Mesendoderm (in vitro differentiated cells): ENCODE results near the gene AKAP1.
A peak's percentile ranks its signal among the peaks of the same experiment; 100 is the strongest.

Source experiments
- DNase-seq: peaks from one replicate; pipeline ENCODE4 v3.0.0; 2013
- H2AK5ac ChIP-seq: 2 replicates; pipeline ENCODE4 v1.6.1; 2013; ENCODE audit warnings: low read length, inconsistent platforms
- H2BK120ac ChIP-seq: 2 replicates; pipeline ENCODE4 v1.6.1; 2013; ENCODE audit warnings: low read depth, mild to moderate bottlenecking, low read length, moderate library complexity, mixed read lengths
- H2BK15ac ChIP-seq: replicated peaks from 2 replicates; pipeline ENCODE4 v1.6.1; 2013; ENCODE audit warnings: low read depth, mild to moderate bottlenecking, moderate library complexity
- H2BK5ac ChIP-seq: 2 replicates; pipeline ENCODE4 v1.6.1; 2013; ENCODE audit warnings: low read length, inconsistent platforms
- H3K18ac ChIP-seq: 2 replicates; pipeline ENCODE4 v1.6.1; 2013; ENCODE audit warnings: mild to moderate bottlenecking, low read length, mixed read lengths
- H3K23ac ChIP-seq: one replicate; pipeline ENCODE4 v1.6.1; 2013; ENCODE audit warnings: low read length
- H3K27ac ChIP-seq: 2 replicates; pipeline ENCODE4 v1.5.1; 2013; ENCODE audit warnings: low read depth, mild to moderate bottlenecking, inconsistent platforms, low read length, moderate library complexity
- H3K27me3 ChIP-seq: 2 replicates; pipeline ENCODE4 v1.6.1; 2013; ENCODE audit warnings: low read length, control low read depth, mild to moderate bottlenecking, inconsistent platforms; ENCODE audit not compliant: insufficient read depth, poor library complexity
- H3K36me3 ChIP-seq: 2 replicates; pipeline ENCODE4 v1.6.1; 2013; ENCODE audit warnings: low read length, inconsistent platforms; ENCODE audit not compliant: control insufficient read depth, insufficient read depth
- H3K4ac ChIP-seq: one replicate; pipeline ENCODE4 v1.6.1; 2013; ENCODE audit warnings: low read depth, mild to moderate bottlenecking, low read length, moderate library complexity
- H3K4me1 ChIP-seq: 2 replicates; pipeline ENCODE4 v1.6.1; 2013; ENCODE audit warnings: low read depth, low read length, inconsistent platforms; ENCODE audit not compliant: control insufficient read depth
- H3K4me2 ChIP-seq: 2 replicates; pipeline ENCODE4 v1.6.1; 2013; ENCODE audit warnings: low read length
- H3K4me3 ChIP-seq: 2 replicates; pipeline ENCODE4 v1.5.1; 2013; ENCODE audit warnings: mild to moderate bottlenecking, low read length
- H3K56ac ChIP-seq: one replicate; pipeline ENCODE4 v1.6.1; 2013; ENCODE audit warnings: low read length
- H3K79me1 ChIP-seq: 2 replicates; pipeline ENCODE4 v1.6.1; 2013; ENCODE audit warnings: low read length, inconsistent platforms
- H3K79me2 ChIP-seq: 2 replicates; pipeline ENCODE4 v1.6.1; 2013; ENCODE audit warnings: mild to moderate bottlenecking, low read length; ENCODE audit not compliant: control insufficient read depth, insufficient read depth
- H3K9ac ChIP-seq: 2 replicates; pipeline ENCODE4 v1.6.1; 2013; ENCODE audit warnings: low read length, inconsistent platforms
- H4K5ac ChIP-seq: one replicate; pipeline ENCODE4 v1.6.1; 2013; ENCODE audit warnings: low read length
- H4K8ac ChIP-seq: one replicate; pipeline ENCODE4 v1.6.1; 2013; ENCODE audit warnings: low read depth, mild to moderate bottlenecking, control low read depth, low read length, moderate library complexity
- WGBS: extraction: QIAGEN DNeasy Blood & Tissue Kit; methylation state at CpG from one replicate; pipeline ENCODE4 v1.1.7; 2013; ENCODE audit warnings: low lambda C conversion rate, missing lambda C conversion rate; ENCODE audit not compliant: insufficient coverage; ENCODE audit errors: extremely low coverage; 5-methylcytosine and 5-hydroxymethylcytosine counted together

AKAP1 gene

DNA sequence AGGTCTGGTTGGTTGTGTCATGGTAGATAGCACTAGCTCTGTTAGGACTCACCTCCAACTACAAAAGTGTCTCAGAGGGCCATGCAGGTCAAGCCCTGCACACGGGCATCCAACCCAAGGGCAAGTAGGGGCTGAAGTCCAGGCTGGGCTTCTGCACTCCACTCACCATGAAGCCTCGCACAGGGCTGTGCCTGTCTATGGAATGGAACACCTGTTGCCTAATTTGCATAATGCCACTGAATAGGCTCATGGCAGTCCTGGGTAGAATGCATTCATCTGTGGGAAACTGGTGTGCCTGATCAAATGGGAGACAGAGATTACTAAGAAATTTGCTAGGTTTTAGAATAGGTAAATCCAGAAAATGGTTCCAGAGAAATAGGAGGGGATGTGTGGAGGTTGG is 8.0 kb upstream of the AKAP1 start:
- H2BK5ac ChIP-seq, result no peak overlapping the region
- H4K8ac ChIP-seq, result no peak overlapping the region
- no peak overlapping the region for H3K23ac ChIP-seq
- H3K36me3 ChIP-seq, result no peaks in the 10 kb centered on the region
- no peaks in the 10 kb centered on the region for H3K4me1 ChIP-seq
- H3K4me2 ChIP-seq, result no peak overlapping the region
- no peaks in the 10 kb centered on the region for H3K27me3 ChIP-seq
- no peak overlapping the region for H3K9ac ChIP-seq
- no peak overlapping the region for H2BK120ac ChIP-seq
- H2BK15ac ChIP-seq, result no peak overlapping the region
- H3K4ac ChIP-seq, result no peak overlapping the region
- no peaks in the 10 kb centered on the region for H3K79me1 ChIP-seq
- H2AK5ac ChIP-seq, result no peak overlapping the region
- no peak overlapping the region for H3K18ac ChIP-seq
- H3K79me2 ChIP-seq, result no peaks in the 10 kb centered on the region
- no peak overlapping the region for H3K56ac ChIP-seq
- no peak overlapping the region for H3K4me3 ChIP-seq
- DNase-seq, result no peak
- no CpG with 5 or more reads among the region's 2 CpGs for WGBS
- no peak overlapping the region for H4K5ac ChIP-seq
- no peak overlapping the region for H3K27ac ChIP-seq

DNA sequence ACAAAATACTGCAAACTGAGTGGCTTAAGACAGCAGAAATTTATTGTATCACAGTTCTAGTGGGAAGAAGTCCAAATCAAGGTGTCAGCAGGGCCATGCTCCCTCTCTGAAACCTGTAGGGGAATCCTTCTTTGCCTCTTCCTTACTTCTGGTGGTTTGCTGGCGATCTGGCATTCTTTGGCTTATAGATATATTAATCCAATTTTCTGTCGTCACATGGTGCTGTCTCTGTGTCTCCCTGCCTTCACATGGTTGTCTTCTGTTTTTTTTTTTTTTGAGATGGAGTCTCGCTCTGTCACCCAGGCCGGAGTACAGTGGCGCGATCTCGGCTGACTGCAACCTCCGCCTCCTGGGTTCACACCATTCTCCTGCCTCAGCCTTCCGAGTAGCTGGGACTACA is 6.8 kb upstream of the AKAP1 start:
- no peak overlapping the region for H2BK5ac ChIP-seq
- no peak overlapping the region for H3K9ac ChIP-seq
- no peak overlapping the region for H3K27ac ChIP-seq
- no peak overlapping the region for H2AK5ac ChIP-seq
- H3K18ac ChIP-seq, result no peak overlapping the region
- no peaks in the 10 kb centered on the region for H3K79me1 ChIP-seq
- H3K4me3 ChIP-seq, result no peak overlapping the region
- no peaks in the 10 kb centered on the region for H3K79me2 ChIP-seq
- H3K56ac ChIP-seq, result no peak overlapping the region
- no peak for DNase-seq
- WGBS, result no CpG with 5 or more reads among the region's 9 CpGs
- no peak overlapping the region for H2BK15ac ChIP-seq
- no peak overlapping the region for H2BK120ac ChIP-seq
- no peaks in the 10 kb centered on the region for H3K27me3 ChIP-seq
- H4K8ac ChIP-seq, result no peak overlapping the region
- H3K4me2 ChIP-seq, result no peak overlapping the region
- no peaks in the 10 kb centered on the region for H3K4me1 ChIP-seq
- no peak overlapping the region for H3K4ac ChIP-seq
- no peak overlapping the region for H3K23ac ChIP-seq
- no peaks in the 10 kb centered on the region for H3K36me3 ChIP-seq
- H4K5ac ChIP-seq, result no peak overlapping the region

DNA sequence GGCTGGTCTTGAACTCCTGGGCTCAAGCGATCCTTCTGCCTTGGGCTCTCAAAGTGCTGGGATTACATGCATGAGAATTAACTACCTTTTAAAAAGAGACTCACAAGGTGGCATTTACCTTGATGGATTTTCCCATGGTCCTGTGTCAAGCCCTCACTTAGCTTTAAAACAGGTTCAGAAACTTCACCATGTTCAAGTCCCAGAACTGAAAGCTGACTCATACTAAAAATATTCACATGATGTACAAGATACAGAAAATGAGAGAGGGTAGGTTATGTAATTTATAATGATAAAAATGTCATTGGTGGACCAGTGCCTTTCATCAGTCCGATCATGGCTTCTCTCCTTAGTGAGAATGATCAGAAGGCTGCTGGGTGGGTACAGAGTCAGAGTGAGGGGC is 4.3 kb upstream of the AKAP1 start:
- no peak overlapping the region for H3K4me3 ChIP-seq
- no peaks in the 10 kb centered on the region for H3K79me2 ChIP-seq
- H2BK15ac ChIP-seq, result no peak overlapping the region
- no peak overlapping the region for H3K9ac ChIP-seq
- no peak overlapping the region for H3K4ac ChIP-seq
- H4K8ac ChIP-seq, result no peak overlapping the region
- no peak overlapping the region for H2BK5ac ChIP-seq
- H3K79me1 ChIP-seq, result no peaks in the 10 kb centered on the region
- H3K4me1 ChIP-seq, result no peaks in the 10 kb centered on the region
- no CpG with 5 or more reads among the region's 2 CpGs for WGBS
- no peaks in the 10 kb centered on the region for H3K27me3 ChIP-seq
- no peak overlapping the region for H2BK120ac ChIP-seq
- no peak overlapping the region for H2AK5ac ChIP-seq
- H3K27ac ChIP-seq, result no peak overlapping the region
- no peak overlapping the region for H3K4me2 ChIP-seq
- no peak overlapping the region for H3K56ac ChIP-seq
- H3K23ac ChIP-seq, result no peak overlapping the region
- no peak overlapping the region for H4K5ac ChIP-seq
- H3K18ac ChIP-seq, result no peak overlapping the region
- DNase-seq, result no peak
- H3K36me3 ChIP-seq, result no peaks in the 10 kb centered on the region

DNA sequence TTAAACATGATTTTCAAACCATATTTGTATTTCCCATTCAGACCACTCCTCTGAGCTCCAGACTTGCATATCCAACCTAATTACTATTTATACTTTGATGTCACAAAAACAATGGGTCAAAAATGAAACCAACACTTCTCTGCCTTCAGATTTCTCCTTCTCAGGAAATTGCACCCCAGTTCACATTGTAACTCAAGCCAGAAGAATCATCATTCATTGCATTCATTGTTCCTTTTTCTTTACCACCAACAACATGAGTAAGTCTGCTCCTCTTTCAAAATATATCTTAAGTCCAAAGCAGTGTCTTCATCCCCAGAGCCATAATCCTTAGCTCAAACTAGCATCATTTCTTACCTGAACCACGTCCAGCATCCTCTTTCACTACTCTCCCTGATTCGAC is 2.6 kb upstream of the AKAP1 start:
- no peak overlapping the region for H2AK5ac ChIP-seq
- no CpG with 5 or more reads among the region's 2 CpGs for WGBS
- H3K9ac ChIP-seq, result no peak overlapping the region
- H3K4me3 ChIP-seq, result no peak overlapping the region
- H3K27ac ChIP-seq, result no peak overlapping the region
- H3K56ac ChIP-seq, result peak overlapping the region; percentile 2
- H3K27me3 ChIP-seq, result no peaks in the 10 kb centered on the region
- H3K36me3 ChIP-seq, result no peaks in the 10 kb centered on the region
- H3K18ac ChIP-seq, result no peak overlapping the region
- H3K4me2 ChIP-seq, result no peak overlapping the region
- peaks cover 4% of the 10 kb centered on the region for H3K4me1 ChIP-seq
- no peak overlapping the region for H2BK15ac ChIP-seq
- no peak overlapping the region for H4K8ac ChIP-seq
- no peak overlapping the region for H3K23ac ChIP-seq
- H2BK120ac ChIP-seq, result no peak overlapping the region
- peaks cover 7% of the 10 kb centered on the region for H3K79me1 ChIP-seq
- H3K79me2 ChIP-seq, result peaks cover 10% of the 10 kb centered on the region
- no peak overlapping the region for H3K4ac ChIP-seq
- H4K5ac ChIP-seq, result no peak overlapping the region
- DNase-seq, result no peak
- no peak overlapping the region for H2BK5ac ChIP-seq

DNA sequence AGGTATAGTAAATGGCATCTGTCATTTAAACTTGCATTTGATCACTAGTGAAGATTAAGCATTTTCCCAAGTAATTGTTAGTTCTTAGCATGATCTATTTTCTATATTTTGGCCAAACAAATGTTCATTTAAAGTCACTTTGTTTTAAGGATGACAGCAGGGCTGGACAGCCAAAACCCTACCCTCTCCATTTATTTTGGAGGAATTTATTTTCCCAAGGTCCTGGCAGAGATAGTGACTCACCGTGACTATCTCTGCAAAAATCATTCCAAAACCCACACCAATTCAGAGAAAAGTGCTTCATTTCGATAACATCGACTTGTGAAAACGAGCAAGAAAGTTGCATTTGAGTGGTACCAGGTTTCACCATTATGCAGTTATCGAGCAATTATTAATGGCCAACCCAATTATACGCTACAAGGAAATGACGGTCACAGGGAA is 665 bp upstream of the AKAP1 start:
- Histone ChIP-seq H3K4me1 (peaks cover 7% of the 10 kb centered on the region), H3K27me3 (no peaks in the 10 kb centered on the region), H3K4me3 (peak overlapping the region; percentile 92), H2BK120ac (no peak overlapping the region), H3K36me3 (no peaks in the 10 kb centered on the region), H3K4ac (no peak overlapping the region), H3K9ac (peak overlapping the region; percentile 99), H2BK5ac (peak overlapping the region; percentile 94), H3K79me1 (peaks cover 15% of the 10 kb centered on the region), H3K27ac (no peak overlapping the region), H3K23ac (no peak overlapping the region), H2AK5ac (no peak overlapping the region), H4K8ac (no peak overlapping the region), H4K5ac (peak overlapping the region; percentile 33), H2BK15ac (no peak overlapping the region), H3K79me2 (peaks cover 27% of the 10 kb centered on the region), H3K18ac (peak overlapping the region; percentile 35), H3K56ac (peak overlapping the region; percentile 100), H3K4me2 (peak overlapping the region; percentile 89)
- DNase-seq, result no peak
- WGBS, result no CpG with 5 or more reads among the region's 7 CpGs

DNA sequence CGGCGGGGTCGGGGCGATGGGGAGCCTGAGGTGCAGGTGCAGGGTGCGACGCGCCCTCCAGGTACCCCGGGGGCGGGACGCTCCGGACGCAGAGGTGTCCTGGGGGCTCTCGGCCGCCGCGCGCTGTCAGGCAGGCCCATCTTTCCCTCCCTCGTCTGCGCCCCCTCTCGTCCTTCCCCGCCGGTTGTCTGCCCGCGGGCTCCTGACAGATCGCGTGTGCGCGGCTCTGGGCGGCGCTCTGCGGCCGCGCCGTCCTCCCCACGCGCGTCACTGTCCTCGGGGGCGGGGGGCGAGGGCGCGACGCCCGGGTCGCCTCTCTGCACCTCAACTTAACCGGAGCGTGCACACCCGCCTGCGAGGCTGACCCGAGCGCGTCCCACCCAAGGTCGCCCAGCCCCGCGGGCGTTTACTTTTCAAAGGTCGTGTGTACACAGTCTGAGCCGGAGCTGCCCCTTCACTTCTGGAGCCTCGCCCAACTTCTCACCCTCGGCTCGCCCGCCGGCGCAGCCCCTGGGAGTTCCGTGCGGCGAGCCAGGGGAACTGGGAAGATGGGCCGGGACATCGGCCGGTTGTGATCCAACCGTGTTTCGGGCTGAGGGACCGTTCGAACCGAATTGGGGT is 512 bp downstream of the AKAP1 start:
- Histone ChIP-seq H3K23ac (no peak overlapping the region), H3K79me1 (peaks cover 19% of the 10 kb centered on the region), H3K4me2 (peak overlapping the region; percentile 89), H4K5ac (no peak overlapping the region), H4K8ac (no peak overlapping the region), H3K79me2 (peaks cover 35% of the 10 kb centered on the region), H3K4me1 (peaks cover 7% of the 10 kb centered on the region), H3K36me3 (no peaks in the 10 kb centered on the region), H2BK120ac (no peak overlapping the region), H2BK15ac (no peak overlapping the region), H2BK5ac (no peak overlapping the region), H2AK5ac (no peak overlapping the region), H3K9ac (peak overlapping the region; percentile 82), H3K56ac (peak overlapping the region; percentile 88), H3K27ac (peak overlapping the region; percentile 22), H3K18ac (peak overlapping the region; percentile 62), H3K4ac (no peak overlapping the region), H3K4me3 (peak overlapping the region; percentile 58), H3K27me3 (no peaks in the 10 kb centered on the region)
- no CpG with 5 or more reads among the region's 75 CpGs for WGBS
- DNase-seq, result peak; percentile 64
